Stimulated activated CD8-positive, alpha-beta memory T cell treated with anti-CD3 and anti-CD28 coated beads, Interleukin-2, amount 100 ng/mL, for 1 hour (primary cell): Measurements from ENCODE around the gene MTUS2.
A peak's percentile ranks its signal among the peaks of the same experiment; 100 is the strongest.
"Not testable (repeated sequence)": the region's sequence is repeated elsewhere in the genome, so short reads cannot be mapped to it uniquely, and the experiment has no call there.

Source experiments
- DNase-seq, 2 donors: peaks; one replicate each; pipeline ENCODE4 v3.0.0-alpha.2; 2020; ENCODE audit warnings: low read depth in 2 of 2

Gene MTUS2

GRCh38 chr13:29318741-29319140 lies 498.6 kb downstream of the MTUS2 start:
- no peak for DNase-seq

- DNase-seq, result no peak
Measured at GRCh38 chr13:29319451-29319850, 499.3 kb downstream of the MTUS2 start.

- no peak for DNase-seq
Measured at GRCh38 chr13:29323954-29324353, 503.8 kb downstream of the MTUS2 start.

GRCh38 chr13:29324601-29325000 lies 504.5 kb downstream of the MTUS2 start:
- DNase-seq, result no peak

GRCh38 chr13:29328501-29328900 lies 508.4 kb downstream of the MTUS2 start:
- DNase-seq, result no peak

GRCh38 chr13:29336356-29336755 lies 516.2 kb downstream of the MTUS2 start:
- no peak for DNase-seq

DNA sequence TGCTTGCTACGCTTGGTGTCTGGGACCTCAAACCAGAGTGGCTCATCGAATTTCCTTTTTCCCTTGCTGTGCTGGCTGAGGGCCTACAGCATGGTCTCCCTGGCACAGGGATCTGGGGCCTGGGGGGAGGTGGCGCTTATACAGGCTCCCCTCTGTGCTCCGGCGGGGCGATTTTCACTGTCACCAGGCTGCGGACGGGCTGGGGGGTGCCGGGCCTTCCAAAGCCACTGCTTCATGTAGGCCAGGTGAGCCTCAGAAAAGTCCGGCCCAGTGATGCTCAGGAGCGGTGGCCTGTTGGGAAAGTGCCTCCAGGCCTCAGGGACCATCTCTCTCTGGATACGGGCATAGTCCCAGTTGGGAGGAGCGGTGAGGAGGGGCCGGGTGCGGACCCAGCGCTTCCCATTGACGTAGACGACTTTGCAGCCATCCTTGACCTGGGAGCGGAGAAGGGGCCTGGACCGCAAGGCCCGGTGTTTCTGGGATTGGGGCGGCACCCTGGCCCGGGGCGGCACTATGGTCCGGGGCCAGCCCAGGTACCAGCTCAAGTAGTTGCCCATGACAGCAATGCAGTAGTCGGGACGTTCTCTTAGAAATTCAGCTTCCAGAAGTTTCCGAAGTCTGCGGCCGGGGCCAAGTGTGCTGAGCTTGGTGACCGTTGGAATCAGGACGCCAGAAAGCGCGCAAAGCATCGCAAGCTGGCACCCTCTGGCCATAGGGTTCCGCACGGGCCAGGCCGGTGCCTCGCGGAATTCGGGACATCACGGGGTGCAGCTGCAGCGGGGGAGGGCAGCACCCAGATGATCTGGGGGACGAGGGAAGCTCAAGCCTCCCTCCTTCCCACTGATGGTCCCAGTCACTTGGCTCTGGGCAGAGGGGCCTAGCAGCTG lies 519.5 kb downstream of the MTUS2 start:
- DNase-seq, result no peak

- not testable (repeated sequence) for DNase-seq
Measured at GRCh38 chr13:29345860-29346582, 525.9 kb downstream of the MTUS2 start.

GRCh38 chr13:29355029-29355428 lies 534.9 kb downstream of the MTUS2 start:
- DNase-seq, result no peak

DNA sequence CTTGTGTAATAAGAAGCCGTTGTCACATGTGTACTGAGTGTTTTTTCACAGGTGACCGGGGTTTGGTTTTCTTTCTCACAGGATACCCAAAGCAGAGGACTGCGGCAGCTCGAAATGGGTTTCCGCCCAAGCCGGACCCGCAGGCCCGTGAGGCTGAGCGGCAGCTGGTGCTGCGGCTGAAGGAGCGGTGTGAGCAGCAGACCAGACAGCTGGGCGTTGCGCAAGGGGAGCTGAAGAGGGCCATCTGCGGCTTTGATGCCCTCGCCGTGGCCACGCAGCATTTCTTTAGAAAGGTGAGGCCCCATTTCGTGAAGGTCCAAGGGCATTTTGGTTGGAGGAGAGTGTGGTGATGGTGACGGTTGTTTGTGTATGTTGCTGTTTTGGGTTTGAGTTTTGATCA lies 539.0 kb downstream of the MTUS2 start:
- DNase-seq, result no peak

GRCh38 chr13:29361716-29362115 lies 541.6 kb downstream of the MTUS2 start:
- no peak for DNase-seq

DNA sequence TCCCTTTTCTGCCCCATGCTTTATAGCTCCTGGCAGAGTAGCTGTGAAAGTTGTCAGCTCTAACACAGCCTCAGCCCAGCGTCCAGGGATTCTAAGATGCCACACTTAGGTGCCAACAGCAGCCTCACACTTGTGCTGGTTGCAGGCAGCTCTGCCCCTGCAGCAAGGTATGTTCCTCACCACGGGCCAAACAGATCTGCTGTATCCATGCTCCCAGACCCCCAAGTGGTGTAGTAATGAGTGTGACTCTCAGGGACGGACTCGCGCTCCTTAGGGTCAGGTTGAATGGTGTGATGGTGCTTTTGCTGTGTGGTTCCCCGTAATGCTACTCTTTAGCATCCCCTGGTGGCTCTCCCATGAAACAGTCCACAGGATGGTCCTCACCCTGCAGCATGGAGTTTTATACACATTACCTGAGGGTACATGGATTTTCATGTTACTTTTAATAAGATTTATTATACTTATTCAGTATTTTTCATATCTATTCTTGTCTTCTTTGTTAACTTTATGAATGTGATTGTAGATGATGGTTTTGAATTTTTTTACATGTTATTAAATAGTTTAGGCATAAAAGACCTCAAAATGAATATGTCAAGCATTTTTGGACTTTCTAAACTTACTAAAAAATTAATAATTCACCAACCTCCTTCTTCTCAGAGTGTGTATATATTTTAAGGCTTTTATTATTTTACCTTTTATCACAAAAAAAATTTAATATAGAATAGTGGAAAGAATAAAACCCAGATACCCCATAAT lies 542.9 kb downstream of the MTUS2 start:
- DNase-seq, result peak in 1 of 2 donors; percentile 4

DNA sequence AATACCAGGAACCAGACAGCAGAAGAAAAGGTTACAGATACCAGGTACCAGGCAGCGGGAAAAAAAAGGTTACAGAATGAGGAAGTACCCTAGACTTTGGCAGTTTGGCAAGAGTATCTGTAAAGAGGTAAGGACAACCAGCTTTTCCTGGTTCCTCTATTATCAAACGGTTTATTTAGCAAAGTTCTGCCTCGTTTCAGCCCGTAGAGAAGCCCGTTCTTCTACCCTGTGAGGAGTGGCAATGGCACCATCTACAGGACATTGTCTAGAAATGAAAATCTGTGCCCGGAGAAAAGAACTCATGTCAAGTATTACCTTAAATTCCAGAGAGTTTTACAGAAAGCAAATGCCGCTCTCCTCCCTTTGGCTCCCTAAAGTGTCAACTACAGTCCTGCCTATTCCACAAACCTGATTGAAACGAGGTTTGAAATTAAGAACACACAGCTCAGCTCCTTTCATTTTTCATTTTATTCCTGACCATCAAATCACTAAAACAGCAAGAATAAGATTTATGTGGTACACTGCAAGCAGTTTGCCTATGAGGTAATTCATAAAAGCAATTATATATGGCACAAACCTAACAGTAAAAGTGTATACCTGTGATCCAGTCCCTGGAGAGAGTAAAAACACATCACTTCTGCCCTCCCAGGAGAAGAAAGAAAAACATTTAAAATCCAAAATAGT lies 549.1 kb downstream of the MTUS2 start:
- DNase-seq, result no peak

DNA sequence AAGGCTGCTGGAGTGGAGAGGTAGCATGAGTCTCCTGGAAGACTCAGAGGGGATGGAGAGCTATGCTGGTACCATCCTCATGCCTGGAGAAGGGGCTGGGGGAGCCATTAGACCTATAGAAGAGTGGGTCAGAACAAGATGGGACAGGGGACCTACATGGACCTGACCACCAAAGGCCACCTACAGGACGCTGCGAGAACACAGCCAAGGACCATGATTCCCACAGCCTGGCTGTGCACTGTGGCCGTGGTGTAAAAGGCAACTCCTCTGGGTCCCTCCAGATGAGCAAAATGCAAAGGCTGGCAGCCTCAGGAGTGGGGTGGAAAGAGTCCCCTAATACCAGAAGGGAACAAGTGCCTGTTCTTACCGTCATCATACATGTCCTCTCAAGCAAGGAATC lies 559.1 kb downstream of the MTUS2 start:
- no peak for DNase-seq

GRCh38 chr13:29379865-29380264 lies 559.7 kb downstream of the MTUS2 start:
- DNase-seq, result no peak

GRCh38 chr13:29382021-29382420 lies 561.9 kb downstream of the MTUS2 start:
- no peak for DNase-seq

DNA sequence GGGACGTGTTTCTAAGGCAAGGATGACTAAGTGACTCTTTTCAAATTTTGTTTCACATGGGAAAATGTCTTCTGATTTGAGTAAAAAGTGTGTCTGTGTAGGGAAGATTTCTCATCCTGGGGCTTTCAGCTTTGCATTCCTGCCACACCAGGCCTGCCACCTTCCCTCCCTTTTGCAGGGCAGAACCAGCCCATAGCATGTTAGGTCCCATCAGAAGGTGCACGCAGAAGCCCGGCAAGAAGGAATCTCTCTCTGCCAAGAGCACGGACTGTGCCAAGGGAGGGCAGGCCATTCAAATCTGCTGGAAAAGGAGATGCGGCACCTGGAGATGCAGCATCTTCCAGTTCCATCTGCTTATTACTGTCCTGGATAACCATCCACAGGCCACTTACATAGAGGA lies 563.3 kb downstream of the MTUS2 start:
- DNase-seq, result no peak

DNA sequence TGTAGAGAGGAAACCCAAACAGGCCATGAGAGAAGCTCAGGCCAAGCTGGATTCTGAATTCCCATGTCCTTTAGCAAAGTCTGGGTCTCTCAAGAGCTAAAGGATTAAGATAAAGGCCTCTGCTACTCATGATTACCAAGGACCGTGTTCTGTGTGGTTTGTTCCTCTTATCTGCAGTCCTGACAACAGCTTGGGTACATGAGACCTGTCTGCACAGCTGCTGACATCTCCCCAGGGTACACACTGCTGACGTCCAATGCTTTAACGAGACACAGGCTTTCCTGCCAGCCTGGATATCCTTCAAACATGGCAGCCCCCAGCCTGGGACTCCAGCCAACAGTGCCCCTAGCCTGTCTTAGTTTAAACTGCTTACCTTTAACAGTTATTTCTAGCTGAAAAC lies 564.3 kb downstream of the MTUS2 start:
- no peak for DNase-seq

- no peak for DNase-seq
Measured at GRCh38 chr13:29384871-29385270, 564.7 kb downstream of the MTUS2 start.

DNA sequence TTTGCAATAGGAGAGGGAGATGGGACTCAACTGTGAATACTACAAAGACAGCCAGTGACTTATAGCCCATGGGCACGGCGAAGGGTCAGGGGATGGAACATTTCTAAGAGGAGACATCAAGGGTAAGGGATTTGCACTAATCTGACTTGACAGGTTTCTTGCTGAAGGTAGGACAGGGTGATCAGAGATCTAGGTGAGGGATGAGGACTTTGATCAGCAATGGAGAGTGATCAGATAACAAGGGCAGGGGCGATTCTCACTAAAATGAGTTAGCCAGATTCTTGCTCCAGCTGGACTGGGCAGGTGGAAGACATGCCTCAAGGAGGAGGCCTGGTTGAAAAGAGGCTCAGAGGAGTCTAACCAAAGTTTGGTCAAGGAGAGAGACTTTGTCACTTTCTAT lies 566.1 kb downstream of the MTUS2 start:
- no peak for DNase-seq

- DNase-seq, result not testable (repeated sequence)
Measured at GRCh38 chr13:29390598-29390997, 570.5 kb downstream of the MTUS2 start.

DNA sequence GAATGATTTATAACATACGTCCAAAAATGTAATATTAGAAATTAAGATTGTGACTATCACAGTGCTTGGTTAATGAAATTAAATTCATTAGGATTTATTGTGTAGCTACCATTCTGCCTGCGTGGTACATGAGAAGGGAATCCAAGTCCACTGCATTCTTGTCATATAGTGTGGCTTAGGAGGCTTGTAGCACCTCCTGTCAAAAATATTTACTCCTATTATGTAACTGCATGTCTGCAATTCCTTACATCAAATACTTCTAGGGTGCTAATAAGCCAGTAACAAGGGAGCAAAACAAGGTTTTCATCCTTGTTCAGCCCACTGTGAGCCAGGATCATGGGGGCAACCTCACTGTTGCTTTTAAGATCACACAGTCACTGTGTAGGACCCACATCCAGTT lies 576.3 kb downstream of the MTUS2 start:
- no peak for DNase-seq
